RWPE2 (cell line): ENCODE measurements around the gene ARL6IP4.

Source experiments
- ATAC-seq: fragments of 200-7000 bp; cut with Tn5 transposase; 3 replicates; pipeline ENCODE4 v1.9.1; 2021; ENCODE audit warnings: low read depth
- DNase-seq: peaks from one replicate; pipeline ENCODE4 v3.0.0-alpha.2; 2020; ENCODE audit warnings: low spot score
- H3K27ac ChIP-seq: fragments of 450-650 bp; 2 replicates; pipeline ENCODE4 v1.5.1; 2017; ENCODE audit warnings: mild to moderate bottlenecking; ENCODE audit not compliant: poor library complexity, severe bottlenecking
- H3K27me3 ChIP-seq: fragments of 250-450 bp; sonication (Bioruptor Pico); 2 replicates; pipeline ENCODE4 v1.5.1; 2021; ENCODE audit warnings: mild to moderate bottlenecking, moderate library complexity; ENCODE audit not compliant: insufficient read depth, poor library complexity, severe bottlenecking
- H3K36me3 ChIP-seq: fragments of 250-450 bp; sonication (Bioruptor Pico); 2 replicates; pipeline ENCODE4 v1.5.1; 2020; ENCODE audit warnings: low read depth, mild to moderate bottlenecking, moderate library complexity
- H3K4me1 ChIP-seq: fragments of 250-450 bp; sonication (Bioruptor Pico); 2 replicates; pipeline ENCODE4 v1.5.1; 2021; ENCODE audit warnings: mild to moderate bottlenecking, moderate library complexity; ENCODE audit not compliant: insufficient read depth, poor library complexity, severe bottlenecking
- H3K4me3 ChIP-seq: fragments of 250-450 bp; sonication (Bioruptor Pico); 2 replicates; pipeline ENCODE4 v1.5.1; 2021; ENCODE audit warnings: mild to moderate bottlenecking, moderate library complexity; ENCODE audit not compliant: severe bottlenecking
- H3K9me3 ChIP-seq: fragments of 250-450 bp; sonication (Bioruptor Pico); 2 replicates; pipeline ENCODE4 v1.5.1; 2021; ENCODE audit warnings: mild to moderate bottlenecking, moderate library complexity; ENCODE audit not compliant: severe bottlenecking
- CTCF ChIP-seq: fragments of 450-650 bp; IDR thresholded peaks from one replicate; pipeline ENCODE4 v1.5.1; 2017; ENCODE audit warnings: mild to moderate bottlenecking, moderate library complexity; ENCODE audit not compliant: poor library complexity, severe bottlenecking

Gene ARL6IP4

GRCh38 chr12:122979908-122980182 is 636 bp upstream of the ARL6IP4 start:
- ATAC-seq (no peak), DNase-seq (no peak)
- no peak for TF ChIP-seq CTCF
- Histone ChIP-seq H3K36me3 (peaks cover 21% of the 10 kb centered on the region), H3K9me3 (no peaks in the 10 kb centered on the region), H3K27me3 (no peaks in the 10 kb centered on the region), H3K4me1 (peaks cover 6% of the 10 kb centered on the region), H3K4me3 (peak overlapping the region; percentile 91), H3K27ac (peak overlapping the region; percentile 69)

GRCh38 chr12:122981036-122981471 is 573 bp downstream of the ARL6IP4 start:
- Histone ChIP-seq H3K4me1 (peaks cover 6% of the 10 kb centered on the region), H3K27ac (peak overlapping the region; percentile 69), H3K36me3 (peaks cover 21% of the 10 kb centered on the region), H3K4me3 (peak overlapping the region; percentile 91), H3K27me3 (no peaks in the 10 kb centered on the region), H3K9me3 (no peaks in the 10 kb centered on the region)
- DNase-seq (peak; percentile 53), ATAC-seq (peak; percentile 18)
- no peak for TF ChIP-seq CTCF

- no peak for TF ChIP-seq CTCF
- no peaks in the 10 kb centered on the region for H3K9me3 ChIP-seq
- H3K27ac ChIP-seq = peak overlapping the region; percentile 69
- H3K4me3 ChIP-seq = peak overlapping the region; percentile 91
- ATAC-seq (no peak), DNase-seq (no peak)
- peaks cover 6% of the 10 kb centered on the region for H3K4me1 ChIP-seq
- H3K36me3 ChIP-seq = peaks cover 20% of the 10 kb centered on the region
- H3K27me3 ChIP-seq = no peaks in the 10 kb centered on the region
Observed at GRCh38 chr12:122981587-122982476, 1.4 kb downstream of the ARL6IP4 start.

GRCh38 chr12:122982477-122982815 is 2.0 kb downstream of the ARL6IP4 start:
- Histone ChIP-seq H3K4me1 (peaks cover 6% of the 10 kb centered on the region), H3K27ac (peak overlapping the region; percentile 69), H3K36me3 (peaks cover 18% of the 10 kb centered on the region)

More at GRCh38 chr12:122982477-122982815, 2.0 kb downstream of the ARL6IP4 start:
- ATAC-seq (no peak), DNase-seq (no peak)
- Histone ChIP-seq H3K4me3 (no peak overlapping the region), H3K27me3 (no peaks in the 10 kb centered on the region), H3K9me3 (no peaks in the 10 kb centered on the region)
- TF ChIP-seq CTCF = no peak
